Fibroblast of skin of left quadriceps (primary cell): ENCODE data around the gene FXYD1.
"Not testable (repeated sequence)": the region's sequence is repeated elsewhere in the genome, so short reads cannot be mapped to it uniquely, and the experiment has no call there.

Source experiments
- DNase-seq, 2 experiments: peaks; one replicate each; pipeline ENCODE4 v3.0.0-alpha.2; 2013; ENCODE audit warnings: low read depth in 2 of 2

Gene FXYD1

GRCh38 chr19:35125270-35125717 lies 13.3 kb upstream of the FXYD1 start:
- DNase-seq = no peak

GRCh38 chr19:35125749-35126623 lies 12.6 kb upstream of the FXYD1 start:
- DNase-seq = no peak

GRCh38 chr19:35126624-35126959 lies 12.0 kb upstream of the FXYD1 start:
- DNase-seq = no peak

- no peak for DNase-seq
Measured at GRCh38 chr19:35127871-35128270, 10.8 kb upstream of the FXYD1 start.

DNA sequence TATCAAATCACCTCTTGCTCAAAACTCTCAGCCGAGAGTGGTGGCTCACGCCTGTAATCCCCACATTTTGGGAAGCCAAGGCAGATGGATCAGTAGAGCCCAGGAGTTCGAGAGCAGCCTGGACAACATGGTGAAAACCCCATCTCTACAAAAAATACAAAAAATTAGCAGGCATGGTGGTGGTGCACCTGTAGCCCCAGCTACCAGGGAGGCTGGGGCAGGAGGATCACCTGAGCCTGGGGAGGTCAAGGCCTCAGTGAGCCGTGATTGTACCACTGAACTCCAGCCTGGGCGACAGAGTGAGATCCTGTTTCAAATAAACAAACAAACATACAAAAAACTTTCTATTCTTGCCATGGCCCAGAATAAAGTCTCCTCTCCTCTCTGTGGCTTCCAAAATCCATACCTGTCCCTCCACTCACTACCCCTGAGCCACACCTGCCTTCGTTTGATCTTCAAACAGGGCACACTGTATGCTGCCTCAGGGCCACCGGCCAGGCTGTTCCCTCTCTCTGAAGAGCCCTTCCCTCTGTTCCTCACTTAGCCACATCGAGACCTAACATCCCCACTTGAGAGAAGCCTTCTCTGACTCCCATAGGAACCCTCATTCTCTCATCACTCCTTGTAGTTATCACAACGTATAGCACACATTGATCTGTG lies 10.1 kb upstream of the FXYD1 start:
- DNase-seq = no peak

DNA sequence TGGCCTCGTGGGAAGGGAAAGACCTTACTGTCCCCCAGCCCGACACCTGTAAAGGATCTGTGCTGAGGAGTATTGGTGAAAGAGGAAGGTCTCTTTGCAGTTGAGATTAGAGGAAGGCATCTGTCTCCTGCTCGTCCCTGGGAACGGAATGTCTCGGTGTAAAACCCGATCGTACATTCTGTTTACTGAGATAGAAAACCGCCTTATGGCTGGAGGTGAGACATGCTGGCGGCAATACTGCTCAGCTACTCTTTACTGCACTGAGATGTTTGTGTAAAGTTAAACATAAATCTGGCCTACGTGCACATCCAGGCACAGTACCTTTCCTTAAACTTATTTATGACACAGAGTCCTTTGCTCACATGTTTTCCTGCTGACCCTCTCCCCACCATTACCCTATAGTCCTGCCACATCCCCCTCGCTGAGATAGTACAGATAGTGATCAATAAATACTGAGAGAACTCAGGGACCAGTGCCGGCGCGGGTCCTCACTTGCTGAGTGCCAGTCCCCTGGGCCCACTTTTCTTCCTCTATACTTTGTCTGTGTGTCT lies 8.8 kb upstream of the FXYD1 start:
- DNase-seq = not testable (repeated sequence)

- DNase-seq = no peak
Measured at GRCh38 chr19:35130761-35131720, 7.6 kb upstream of the FXYD1 start.

GRCh38 chr19:35132254-35132653 lies 6.4 kb upstream of the FXYD1 start:
- no peak for DNase-seq

- no peak for DNase-seq
Measured at GRCh38 chr19:35133826-35134225, 4.8 kb upstream of the FXYD1 start.

DNA sequence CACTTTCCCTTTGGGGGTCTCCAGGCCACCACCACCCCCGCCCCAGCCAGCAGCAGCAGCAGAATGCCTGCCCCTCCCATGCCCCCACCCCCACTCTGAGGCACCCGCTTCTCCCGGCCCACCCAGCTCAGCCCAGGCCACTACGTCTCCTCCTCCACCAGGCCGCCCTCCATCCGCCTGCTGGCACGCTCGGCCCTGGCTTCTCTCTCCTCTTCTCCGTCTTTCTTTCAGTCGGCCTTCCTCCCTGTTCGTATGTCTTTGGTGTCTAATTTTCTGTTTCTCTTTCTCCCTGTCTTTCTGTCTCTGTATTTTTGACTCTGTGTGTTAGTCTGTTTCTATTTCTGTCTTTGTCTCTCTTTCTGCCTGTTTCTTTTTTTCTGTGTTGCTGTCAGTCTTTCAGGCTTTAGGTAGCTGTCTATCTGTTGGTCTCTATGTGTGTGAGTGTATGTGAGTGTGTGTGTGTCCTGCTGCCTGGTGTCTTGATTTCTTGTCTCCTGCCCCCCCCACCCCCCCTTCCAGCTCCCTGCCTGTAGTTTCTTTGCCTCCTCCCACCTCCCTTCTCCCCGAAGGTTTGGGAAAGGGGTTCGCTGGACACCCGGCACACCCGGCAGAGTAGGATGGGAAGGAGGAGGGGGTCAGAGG lies 3.9 kb upstream of the FXYD1 start, which contains the start of gene LGI4:
TSS of gene LGI4 (minus strand) at position 459 of the 642 bp plus-strand sequence. CDS start at position 80, 379 bp downstream.
- no peak for DNase-seq

GRCh38 chr19:35135389-35135909 lies 3.2 kb upstream of the FXYD1 start:
- peak in 1 of 2 experiments; percentile 18 for DNase-seq

DNA sequence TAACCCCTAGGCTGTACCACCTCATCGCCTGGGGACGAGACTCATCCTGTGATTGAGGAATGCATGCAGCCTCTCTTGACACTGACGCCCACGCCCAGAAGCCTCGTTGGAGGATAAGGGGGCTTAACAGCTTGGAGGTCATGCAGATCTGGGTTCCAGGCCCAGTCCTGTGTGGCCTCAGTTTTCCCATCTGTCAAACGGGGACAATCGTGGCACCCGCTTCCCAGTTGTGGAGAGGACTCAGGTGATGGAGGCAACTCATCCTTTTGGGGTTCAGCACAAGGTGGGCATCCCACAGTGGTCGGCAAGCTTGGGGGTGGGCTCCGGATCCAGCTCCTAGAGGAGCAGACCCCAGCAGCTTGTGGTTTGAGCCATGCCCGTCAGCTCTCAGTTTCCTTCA lies 2.4 kb upstream of the FXYD1 start:
- DNase-seq = no peak

GRCh38 chr19:35136977-35137702 lies 1.5 kb upstream of the FXYD1 start:
- no peak for DNase-seq

GRCh38 chr19:35140207-35140961 lies 1.8 kb downstream of the FXYD1 start:
- DNase-seq = no peak

DNA sequence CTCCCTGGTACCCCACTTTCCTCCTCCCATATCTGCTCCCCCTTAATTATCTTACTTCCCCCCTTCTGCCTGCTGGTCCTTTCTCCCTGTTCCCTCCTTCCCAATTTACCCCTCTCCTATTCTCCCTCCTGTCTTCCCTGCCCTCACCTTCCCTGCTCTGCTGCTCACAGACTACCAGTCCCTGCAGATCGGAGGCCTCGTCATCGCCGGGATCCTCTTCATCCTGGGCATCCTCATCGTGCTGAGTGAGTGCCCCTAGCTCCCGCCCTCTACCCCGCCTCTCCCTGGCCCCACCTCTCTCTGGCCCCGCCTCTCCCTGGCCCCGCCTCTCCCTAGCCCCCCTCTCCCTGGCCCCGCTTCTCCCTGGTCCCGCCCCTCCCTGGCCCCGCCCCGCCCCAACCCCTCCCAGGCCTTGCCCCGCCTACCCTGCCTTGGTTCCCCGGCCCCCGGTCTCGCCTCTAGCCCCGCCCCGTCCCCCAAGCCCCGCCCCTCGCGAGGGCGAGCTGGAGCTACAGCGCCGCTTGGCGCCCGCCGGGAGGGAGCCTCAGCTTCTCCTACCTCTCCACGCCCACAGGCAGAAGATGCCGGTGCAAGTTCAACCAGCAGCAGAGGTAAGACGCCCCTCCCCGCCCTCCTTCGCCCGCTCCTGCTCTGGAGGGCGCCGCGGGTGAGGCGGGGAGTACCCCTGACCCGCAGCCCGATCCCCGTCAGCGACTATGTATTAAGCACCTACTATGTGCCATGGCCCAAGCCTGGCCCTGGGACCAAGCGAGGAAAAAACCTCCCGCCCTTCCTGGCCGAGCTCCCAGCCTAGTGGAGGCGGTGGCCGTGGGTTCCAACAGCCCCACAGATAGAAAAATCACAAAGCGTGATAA lies 2.6 kb downstream of the FXYD1 start:
- DNase-seq = peak; percentile 72 to 73

DNA sequence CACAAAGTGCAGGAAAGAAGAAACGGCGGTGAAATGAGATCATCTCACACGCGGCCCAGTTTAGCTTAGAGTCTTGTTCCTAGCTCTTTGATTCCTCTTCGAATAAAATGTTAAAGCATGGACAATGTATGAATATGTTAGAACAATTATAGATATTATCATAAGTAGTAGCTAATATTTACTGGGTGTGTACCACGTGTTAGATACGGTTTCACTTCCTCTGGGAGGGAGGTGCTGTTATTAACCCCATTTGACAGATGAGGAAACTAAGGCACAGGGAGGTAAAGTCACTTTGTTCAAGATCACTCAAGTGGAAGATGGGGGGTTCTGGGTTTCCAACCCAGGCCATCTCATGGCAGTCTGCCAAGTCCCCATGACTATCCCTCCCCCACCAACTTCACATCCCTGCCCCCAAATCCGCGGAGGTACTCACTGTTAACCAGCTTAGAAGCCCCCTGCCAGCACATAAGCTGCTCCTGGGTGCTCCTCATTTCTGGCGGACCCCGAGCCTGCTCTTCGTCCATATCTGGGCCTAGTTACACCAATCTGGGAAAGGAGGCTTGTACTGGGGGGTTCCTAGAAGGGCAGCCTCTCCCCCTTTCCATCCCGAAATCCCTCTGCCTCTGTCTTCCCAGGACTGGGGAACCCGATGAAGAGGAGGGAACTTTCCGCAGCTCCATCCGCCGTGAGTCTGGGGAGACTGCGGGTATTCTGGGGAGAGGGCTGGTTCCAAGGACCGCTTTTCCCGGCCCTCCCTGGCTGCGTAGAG lies 3.4 kb downstream of the FXYD1 start:
- DNase-seq = no peak

DNA sequence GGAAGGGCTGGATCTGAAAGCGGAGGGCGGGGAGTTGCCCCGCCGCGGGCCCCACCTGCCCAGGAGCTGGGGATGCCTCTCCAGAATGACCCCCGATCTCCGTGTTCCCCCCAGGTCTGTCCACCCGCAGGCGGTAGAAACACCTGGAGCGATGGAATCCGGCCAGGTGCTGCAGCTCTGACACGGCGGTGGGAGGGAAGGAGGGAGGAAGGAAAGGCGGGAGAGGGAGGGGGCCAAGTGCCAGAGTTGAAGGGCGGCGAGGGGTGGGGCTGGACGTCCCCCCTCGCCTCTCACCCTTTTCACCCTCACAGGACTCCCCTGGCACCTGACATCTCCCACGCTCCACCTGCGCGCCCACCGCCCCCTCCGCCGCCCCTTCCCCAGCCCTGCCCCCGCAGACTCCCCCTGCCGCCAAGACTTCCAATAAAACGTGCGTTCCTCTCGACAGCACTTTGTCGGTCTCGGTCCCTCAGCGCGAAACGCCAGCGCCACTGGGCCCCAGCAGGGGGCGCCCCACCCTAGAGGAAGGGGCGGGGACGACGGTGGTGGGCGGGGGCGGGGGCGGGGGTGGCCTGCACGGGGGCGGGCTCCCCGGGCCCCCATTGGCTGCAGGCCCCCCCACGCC lies 4.1 kb downstream of the FXYD1 start:
- DNase-seq = no peak
